RWPE2 (cell line): ENCODE data around the gene HIVEP3.
A peak's percentile ranks its signal among the peaks of the same experiment; 100 is the strongest.

Experiments
- ATAC-seq: fragments of 200-7000 bp; cut with Tn5 transposase; 3 replicates; pipeline ENCODE4 v1.9.1; 2021; ENCODE audit warnings: low read depth
- DNase-seq: peaks from one replicate; pipeline ENCODE4 v3.0.0-alpha.2; 2020; ENCODE audit warnings: low spot score
- H3K27ac ChIP-seq: fragments of 450-650 bp; 2 replicates; pipeline ENCODE4 v1.5.1; 2017; ENCODE audit warnings: mild to moderate bottlenecking; ENCODE audit not compliant: poor library complexity, severe bottlenecking
- H3K27me3 ChIP-seq: fragments of 250-450 bp; sonication (Bioruptor Pico); 2 replicates; pipeline ENCODE4 v1.5.1; 2021; ENCODE audit warnings: mild to moderate bottlenecking, moderate library complexity; ENCODE audit not compliant: insufficient read depth, poor library complexity, severe bottlenecking
- H3K36me3 ChIP-seq: fragments of 250-450 bp; sonication (Bioruptor Pico); 2 replicates; pipeline ENCODE4 v1.5.1; 2020; ENCODE audit warnings: low read depth, mild to moderate bottlenecking, moderate library complexity
- H3K4me1 ChIP-seq: fragments of 250-450 bp; sonication (Bioruptor Pico); 2 replicates; pipeline ENCODE4 v1.5.1; 2021; ENCODE audit warnings: mild to moderate bottlenecking, moderate library complexity; ENCODE audit not compliant: insufficient read depth, poor library complexity, severe bottlenecking
- H3K4me3 ChIP-seq: fragments of 250-450 bp; sonication (Bioruptor Pico); 2 replicates; pipeline ENCODE4 v1.5.1; 2021; ENCODE audit warnings: mild to moderate bottlenecking, moderate library complexity; ENCODE audit not compliant: severe bottlenecking
- H3K9me3 ChIP-seq: fragments of 250-450 bp; sonication (Bioruptor Pico); 2 replicates; pipeline ENCODE4 v1.5.1; 2021; ENCODE audit warnings: mild to moderate bottlenecking, moderate library complexity; ENCODE audit not compliant: severe bottlenecking
- TF ChIP-seq, protein P1 (sequence below): fragments of 450-650 bp; IDR thresholded peaks from one replicate; pipeline ENCODE4 v1.5.1; 2017; ENCODE audit warnings: mild to moderate bottlenecking, moderate library complexity; ENCODE audit not compliant: poor library complexity, severe bottlenecking

Gene HIVEP3

DNA sequence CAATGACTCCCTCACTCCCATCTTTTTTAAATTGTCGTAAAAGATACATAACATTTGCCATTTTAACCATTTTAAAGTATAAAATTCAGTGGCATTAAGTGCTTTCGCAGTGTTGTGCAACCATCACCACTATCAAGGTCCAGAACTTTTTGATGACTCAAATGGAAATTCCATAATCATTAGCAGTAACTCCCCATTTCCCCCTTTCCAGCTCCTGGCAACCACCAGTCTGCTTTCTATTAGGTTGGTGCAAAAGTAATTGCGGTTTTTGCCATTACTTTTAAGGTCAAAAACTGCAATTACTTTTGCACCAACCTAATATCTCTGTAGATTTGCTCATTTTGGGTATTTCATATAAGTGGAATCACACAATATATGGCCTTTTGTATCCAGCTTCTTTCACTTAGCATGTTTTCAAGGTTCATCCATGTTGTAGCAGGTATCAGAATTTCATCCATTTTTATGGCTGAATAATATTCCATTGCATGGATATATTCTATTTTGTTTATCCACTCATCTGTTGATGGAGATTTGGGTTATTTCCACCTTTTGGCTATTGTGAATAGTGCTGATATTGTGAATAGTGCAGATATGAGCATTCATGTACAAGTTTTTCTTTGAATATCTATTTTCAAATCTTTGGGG is 159.7 kb downstream of the HIVEP3 start:
- ATAC-seq, result peak; percentile 79
- TF ChIP-seq, protein P1, sequence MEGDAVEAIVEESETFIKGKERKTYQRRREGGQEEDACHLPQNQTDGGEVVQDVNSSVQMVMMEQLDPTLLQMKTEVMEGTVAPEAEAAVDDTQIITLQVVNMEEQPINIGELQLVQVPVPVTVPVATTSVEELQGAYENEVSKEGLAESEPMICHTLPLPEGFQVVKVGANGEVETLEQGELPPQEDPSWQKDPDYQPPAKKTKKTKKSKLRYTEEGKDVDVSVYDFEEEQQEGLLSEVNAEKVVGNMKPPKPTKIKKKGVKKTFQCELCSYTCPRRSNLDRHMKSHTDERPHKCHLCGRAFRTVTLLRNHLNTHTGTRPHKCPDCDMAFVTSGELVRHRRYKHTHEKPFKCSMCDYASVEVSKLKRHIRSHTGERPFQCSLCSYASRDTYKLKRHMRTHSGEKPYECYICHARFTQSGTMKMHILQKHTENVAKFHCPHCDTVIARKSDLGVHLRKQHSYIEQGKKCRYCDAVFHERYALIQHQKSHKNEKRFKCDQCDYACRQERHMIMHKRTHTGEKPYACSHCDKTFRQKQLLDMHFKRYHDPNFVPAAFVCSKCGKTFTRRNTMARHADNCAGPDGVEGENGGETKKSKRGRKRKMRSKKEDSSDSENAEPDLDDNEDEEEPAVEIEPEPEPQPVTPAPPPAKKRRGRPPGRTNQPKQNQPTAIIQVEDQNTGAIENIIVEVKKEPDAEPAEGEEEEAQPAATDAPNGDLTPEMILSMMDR, result no peak
- Histone ChIP-seq H3K27me3 (no peaks in the 10 kb centered on the region), H3K27ac (peak overlapping the region; percentile 77), H3K9me3 (no peaks in the 10 kb centered on the region), H3K4me1 (peaks cover 6% of the 10 kb centered on the region), H3K36me3 (no peaks in the 10 kb centered on the region), H3K4me3 (no peak overlapping the region)
- DNase-seq, result no peak

DNA sequence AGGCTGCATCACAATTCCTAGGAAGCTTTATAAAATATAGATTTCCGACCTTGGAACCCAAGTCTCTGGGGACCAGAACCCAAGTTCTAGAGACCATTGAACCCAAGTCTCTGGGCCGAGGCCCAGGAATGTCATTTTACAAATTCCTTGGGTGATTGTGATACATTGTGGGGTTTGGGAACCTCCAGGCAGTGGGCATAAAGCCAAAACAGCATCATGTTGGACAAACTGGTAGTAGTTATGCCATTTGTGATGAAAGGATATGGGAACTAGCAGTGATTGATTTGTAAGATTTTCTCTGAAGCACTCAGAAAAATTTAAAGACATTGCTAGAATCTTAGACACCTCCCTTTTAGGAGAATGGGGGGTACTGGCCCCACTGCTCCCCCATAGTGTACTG is 160.2 kb downstream of the HIVEP3 start:
- no peaks in the 10 kb centered on the region for H3K36me3 ChIP-seq
- no peaks in the 10 kb centered on the region for H3K27me3 ChIP-seq
- TF ChIP-seq, protein P1, result no peak
- DNase-seq, result no peak
- no peaks in the 10 kb centered on the region for H3K9me3 ChIP-seq
- no peak overlapping the region for H3K4me3 ChIP-seq
- H3K4me1 ChIP-seq, result peaks cover 6% of the 10 kb centered on the region
- peak overlapping the region; percentile 77 for H3K27ac ChIP-seq
- ATAC-seq, result no peak

DNA sequence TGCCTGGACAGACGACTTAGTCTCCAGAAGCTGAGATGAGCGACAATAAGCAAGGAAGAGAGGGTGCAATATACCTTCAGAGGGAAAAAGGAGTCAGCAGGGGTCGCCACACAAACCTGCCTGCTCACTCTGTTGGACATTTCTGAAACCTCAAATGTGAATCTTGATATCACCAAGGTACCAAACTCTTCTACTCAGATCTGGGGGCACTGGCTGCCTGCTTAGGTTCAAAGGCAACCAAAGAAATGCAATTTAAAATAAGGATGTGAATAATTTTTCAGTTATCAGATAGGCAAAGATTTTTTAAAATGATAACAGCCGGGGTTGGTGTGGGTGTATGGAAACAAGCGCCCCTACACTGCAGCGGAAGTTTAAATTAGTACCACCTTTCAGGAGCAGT is 164.2 kb downstream of the HIVEP3 start:
- Histone ChIP-seq H3K9me3 (no peaks in the 10 kb centered on the region), H3K4me1 (peaks cover 6% of the 10 kb centered on the region), H3K27ac (no peak overlapping the region), H3K4me3 (no peak overlapping the region), H3K27me3 (no peaks in the 10 kb centered on the region), H3K36me3 (no peaks in the 10 kb centered on the region)
- TF ChIP-seq, protein P1, result peak; percentile 32
- ATAC-seq (no peak), DNase-seq (no peak)

DNA sequence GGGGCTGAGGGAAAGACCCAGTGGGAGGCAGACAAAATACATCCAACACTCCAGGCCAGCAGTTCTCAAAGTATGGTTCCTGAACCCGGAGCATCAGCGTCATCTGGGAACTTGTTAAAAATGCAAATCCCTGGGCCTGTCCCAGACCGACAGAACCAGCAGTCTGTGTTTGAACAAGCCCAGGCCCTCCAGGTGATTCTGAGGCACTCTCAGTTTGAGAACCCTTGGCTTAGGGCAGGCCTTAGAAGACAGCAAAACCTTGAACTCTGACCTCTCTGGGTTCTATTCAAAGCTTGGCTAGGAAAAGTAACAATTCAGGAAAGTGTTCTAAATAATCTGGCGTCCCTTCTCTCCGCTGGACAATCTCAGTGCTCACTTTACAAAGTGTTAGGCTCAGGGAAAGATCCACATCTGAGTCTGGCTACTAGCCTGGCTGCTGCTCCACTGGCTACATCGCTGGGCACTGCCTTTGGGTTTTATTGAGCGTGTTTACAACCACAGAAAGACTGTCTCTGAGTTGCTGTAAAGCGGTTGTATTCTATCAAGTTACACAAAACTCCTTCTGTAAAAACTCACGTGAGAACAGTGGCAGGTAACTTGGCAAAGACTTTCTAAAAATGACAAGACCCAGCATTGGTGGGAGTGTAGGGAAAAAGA is 166.1 kb downstream of the HIVEP3 start:
- TF ChIP-seq, protein P1, result no peak
- H3K9me3 ChIP-seq, result no peaks in the 10 kb centered on the region
- no peaks in the 10 kb centered on the region for H3K4me1 ChIP-seq
- H3K27ac ChIP-seq, result no peak overlapping the region
- ATAC-seq (no peak), DNase-seq (no peak)
- no peaks in the 10 kb centered on the region for H3K36me3 ChIP-seq
- H3K27me3 ChIP-seq, result no peaks in the 10 kb centered on the region
- no peak overlapping the region for H3K4me3 ChIP-seq
